NOMO-1 treated with DMSO at 0.1 percent for 48 hours (cell line): ENCODE measurements around the gene SLC1A4.
"Not testable (repeated sequence)": the region's sequence is repeated elsewhere in the genome, so short reads cannot be mapped to it uniquely, and the experiment has no call there.

Experiments
- DNase-seq: peaks from one replicate; lab custom pipeline; 2025; ENCODE audit not compliant: unreplicated experiment; lab: John Stamatoyannopoulos, UW

SLC1A4 gene

DNA sequence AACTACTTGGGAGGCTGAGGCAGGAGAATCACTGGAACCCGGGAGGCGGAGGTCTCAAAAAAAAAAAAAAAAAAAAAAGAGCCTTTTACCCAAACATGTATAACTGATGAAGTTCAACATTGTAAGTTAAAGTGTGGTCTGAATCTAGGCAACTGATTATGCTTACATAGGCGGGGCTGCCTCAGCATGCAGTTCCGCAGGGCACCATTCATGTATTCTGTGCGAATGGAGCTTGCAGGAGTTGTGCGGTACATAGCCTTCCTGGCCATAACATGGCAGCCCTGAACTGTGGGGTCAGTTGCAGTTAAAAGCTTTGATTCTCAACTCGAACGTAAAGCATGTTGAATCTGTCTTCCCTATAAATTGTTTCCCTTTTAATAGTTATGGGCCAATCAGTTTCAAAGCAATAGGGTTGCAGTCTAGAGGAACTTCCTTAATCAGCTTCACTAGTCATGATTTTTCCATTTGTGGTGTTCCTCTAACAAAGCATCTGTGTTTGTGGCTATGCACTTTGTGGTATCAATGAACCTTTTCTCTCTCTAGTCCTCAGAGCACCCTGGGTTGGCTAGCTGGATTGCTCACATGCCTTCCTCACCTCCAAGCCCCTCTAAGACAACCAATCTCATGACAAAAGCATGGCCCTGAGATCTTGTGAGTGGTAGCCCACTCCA, 36.4 kb downstream of the SLC1A4 start:
- peak; percentile 82 for DNase-seq

DNA sequence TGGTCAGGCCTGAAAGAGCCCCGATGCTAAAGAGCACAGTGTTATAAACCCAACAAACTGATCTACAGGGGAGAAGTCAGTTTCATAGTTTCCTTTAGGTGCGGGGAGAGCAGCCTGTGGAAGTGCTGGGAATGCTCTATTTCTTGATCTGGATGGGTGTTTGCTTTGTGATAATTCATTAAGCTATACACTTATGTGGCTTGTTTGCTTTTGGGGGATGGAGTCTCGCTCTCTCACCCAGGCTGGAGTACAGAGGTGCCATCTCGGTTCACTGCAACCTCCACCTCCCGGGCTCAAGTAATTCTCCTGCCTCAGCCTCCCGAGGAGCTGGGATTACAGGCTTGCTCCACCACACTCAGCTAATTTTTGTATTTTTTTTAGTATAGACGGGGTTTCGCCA, 37.0 kb downstream of the SLC1A4 start:
- no peak for DNase-seq

- DNase-seq = no peak
These were observed 37.7 kb downstream of the SLC1A4 start for GRCh38 chr2:65026704-65027464.

DNA sequence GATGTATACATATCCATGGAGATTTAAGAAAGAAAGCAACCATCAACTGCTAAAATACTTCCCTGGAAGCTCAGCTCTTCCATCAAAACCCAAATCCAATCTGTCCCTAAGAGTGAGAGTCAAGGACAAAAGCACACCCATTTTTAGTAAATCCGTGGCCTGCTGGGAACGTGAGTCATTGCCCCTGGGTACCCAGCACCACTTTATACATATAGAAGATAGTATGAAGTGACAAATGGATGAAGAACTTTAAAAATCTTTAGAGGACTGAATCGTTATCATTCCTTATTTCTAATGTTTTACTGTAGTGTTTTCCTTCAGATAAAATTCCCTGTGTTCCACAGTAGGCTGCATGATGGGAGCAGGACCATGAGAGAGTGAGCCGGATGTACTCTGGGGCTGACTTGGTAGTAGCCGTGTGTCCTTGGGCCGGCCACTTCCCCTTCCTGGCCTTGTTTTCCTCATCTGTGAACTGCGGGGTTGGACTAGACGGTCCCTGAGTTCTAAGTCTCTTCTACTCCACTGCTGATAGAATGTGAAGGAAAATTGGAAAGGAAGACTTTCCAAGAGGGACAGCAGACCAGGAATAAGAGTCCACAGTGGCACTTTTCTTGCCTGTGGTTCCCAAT, 38.5 kb downstream of the SLC1A4 start:
- DNase-seq = no peak

- DNase-seq = no peak
These were observed 41.5 kb downstream of the SLC1A4 start for GRCh38 chr2:65030476-65031332.

GRCh38 chr2:65031341-65032018, 42.3 kb downstream of the SLC1A4 start:
- DNase-seq = peak; percentile 85

DNA sequence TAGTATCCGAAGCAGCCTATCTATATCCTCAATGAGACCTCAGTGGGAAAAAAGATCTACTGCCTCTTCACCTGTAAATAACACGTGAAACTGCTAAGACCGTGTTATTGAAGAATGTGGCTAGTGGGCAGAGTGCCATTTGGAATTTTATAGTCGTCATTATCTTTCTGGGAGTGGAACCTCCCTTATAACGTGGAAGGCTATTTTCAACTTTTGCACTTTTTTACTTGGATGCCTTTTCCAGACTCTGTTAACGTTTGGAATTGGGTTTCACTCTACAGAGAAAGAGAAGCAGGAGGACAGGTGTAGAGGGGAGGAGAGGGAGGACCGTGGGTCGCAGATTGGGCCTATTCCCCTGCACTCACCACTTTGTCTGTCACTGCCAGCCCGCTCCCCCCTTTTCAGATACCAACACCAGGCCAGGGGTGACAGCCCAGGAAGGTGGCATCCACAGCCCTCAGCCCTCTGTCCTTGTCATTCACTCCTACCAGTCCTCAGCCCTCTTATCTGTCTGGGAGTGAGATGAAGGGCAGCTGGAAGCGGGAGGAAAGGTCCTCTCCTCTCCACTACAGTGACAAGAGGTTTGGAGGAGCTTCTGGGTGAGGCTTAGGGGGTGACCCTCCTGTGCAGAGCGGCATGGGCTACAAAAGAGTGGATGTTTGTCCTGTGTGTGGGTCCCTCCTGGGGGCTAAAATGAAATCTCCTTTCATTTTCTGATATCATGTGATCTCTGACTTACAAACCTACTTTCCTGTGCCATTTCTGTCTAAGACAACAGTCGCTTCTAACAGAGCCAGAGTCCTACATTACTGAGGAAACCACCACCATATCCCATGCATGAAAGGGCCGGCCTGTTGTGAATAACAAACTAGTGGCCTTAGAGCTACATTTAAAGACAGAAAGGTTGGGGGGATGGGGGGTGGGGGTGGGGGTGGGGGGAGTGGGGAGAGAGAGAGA, 43.1 kb downstream of the SLC1A4 start:
- no peak for DNase-seq

- peak; percentile 52 for DNase-seq
These were observed 44.0 kb downstream of the SLC1A4 start for GRCh38 chr2:65033178-65033577.

- not testable (repeated sequence) for DNase-seq
These were observed 44.5 kb downstream of the SLC1A4 start for GRCh38 chr2:65033667-65034066.

- no peak for DNase-seq
These were observed 46.2 kb downstream of the SLC1A4 start for GRCh38 chr2:65035351-65035943.

DNA sequence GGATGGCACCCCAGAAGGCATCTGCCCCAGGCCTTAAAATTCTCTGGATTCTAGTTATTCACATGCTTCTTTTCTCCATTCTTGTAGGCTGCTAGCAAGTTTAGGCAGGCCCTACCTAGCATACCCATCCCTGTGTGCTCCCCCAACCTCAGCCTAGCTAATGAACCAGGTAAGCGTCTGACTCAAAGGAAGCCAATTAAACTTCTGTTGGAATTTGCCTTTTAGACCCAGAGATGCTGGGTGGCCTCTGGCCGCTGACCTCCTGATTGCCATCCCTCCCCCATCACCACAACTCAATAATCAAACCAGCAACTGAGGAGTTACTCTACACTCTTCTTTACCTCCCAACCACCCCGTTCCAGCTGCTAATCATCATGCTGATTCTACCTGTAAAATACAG, 48.0 kb downstream of the SLC1A4 start:
- DNase-seq = no peak

GRCh38 chr2:65039640-65040039, 50.4 kb downstream of the SLC1A4 start:
- no peak for DNase-seq

DNA sequence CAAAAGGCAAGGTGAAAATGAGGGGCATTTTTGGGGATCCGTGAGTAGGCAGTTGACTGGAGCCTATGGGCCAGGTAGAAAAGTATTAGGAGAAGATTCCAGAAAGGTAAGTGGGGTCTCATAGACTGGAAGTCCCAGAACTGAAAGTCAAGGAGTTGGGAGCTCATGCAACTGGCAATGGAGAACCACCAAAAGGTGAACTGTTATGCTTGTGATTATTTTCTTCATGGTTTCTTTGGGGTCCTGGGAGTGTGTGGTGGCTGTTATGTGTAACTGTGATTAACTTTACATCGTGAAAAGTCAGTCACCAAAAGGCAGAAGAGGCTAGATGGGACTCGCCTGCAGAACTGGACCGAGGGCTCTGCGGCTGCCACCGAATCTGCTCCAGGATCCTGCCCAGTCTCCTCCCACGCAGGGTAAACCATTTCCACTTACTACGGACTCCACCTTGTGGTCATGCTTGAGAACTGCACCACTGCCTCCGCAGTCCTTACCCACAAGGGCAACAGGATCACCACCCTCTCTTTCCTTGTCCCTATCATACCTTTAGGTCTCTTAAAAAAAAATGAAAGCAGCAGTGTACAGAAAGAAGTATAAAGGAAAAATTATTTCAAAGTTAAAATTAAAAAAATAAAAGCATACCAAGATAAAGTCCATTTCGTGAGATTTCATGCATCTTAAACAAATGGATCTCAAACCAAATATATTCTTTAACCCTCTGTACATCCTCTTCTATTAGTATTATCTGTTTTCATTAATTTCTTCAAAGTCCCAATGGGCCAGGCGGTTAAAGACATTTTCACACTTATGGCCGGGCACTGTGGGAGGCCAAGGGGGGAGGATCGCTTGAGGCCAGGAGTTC, 51.4 kb downstream of the SLC1A4 start:
- DNase-seq = peak; percentile 76

GRCh38 chr2:65043001-65043400, 53.8 kb downstream of the SLC1A4 start:
- no peak for DNase-seq

GRCh38 chr2:65044097-65044735, 55.0 kb downstream of the SLC1A4 start:
- no peak for DNase-seq

GRCh38 chr2:65045651-65046050, 56.5 kb downstream of the SLC1A4 start:
- no peak for DNase-seq

DNA sequence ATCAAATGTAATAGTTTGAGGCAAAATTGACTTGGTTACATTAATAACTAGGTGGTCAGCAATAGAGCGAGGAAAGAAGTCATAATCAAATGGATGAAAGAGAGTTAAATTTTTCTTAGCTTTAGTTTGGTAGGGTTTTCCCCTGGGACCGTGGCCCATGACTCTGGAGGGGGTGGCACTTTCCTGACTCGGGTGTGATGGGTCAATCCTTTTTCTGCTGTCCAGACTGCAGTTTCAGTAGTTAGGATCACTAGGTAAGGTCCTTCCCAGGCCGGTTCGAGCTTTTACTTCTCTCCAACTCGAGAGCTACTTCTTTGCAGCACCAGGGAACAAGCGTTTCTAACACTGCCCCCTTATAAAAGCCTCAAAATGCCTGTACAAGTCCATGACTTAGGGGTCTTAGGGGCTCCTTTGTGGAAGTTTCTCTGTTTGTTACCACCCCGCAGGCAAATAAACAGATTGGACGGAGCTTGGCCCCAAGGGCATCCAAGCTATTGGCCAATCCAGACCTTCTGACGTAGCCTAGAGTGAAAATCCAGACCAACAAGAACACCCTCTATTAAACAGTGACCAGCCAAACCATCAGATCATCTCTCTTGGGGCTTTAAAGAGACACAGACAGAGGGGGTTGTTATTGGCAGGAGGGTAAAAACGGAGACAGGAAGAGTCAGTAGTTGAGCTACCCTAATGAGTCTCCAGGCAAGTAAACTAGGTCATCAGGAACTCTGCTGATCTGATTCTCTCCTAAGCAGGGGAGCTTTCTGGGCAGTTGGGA, 57.6 kb downstream of the SLC1A4 start:
- DNase-seq = no peak
